Pons (tissue), 1 donor: ENCODE results near the gene HLA-DQB2.
"Not testable (repeated sequence)": the region's sequence is repeated elsewhere in the genome, so short reads cannot be mapped to it uniquely, and the experiment has no call there.

Experiments used
- DNase-seq: peaks from one replicate; pipeline ENCODE4 v3.0.0-alpha.2; 2016; ENCODE audit warnings: low spot score

HLA-DQB2 gene

GRCh38 chr6:32763421-32763820, at the start of gene HLA-DQB2:
Gene HLA-DQB2, minus strand, starts transcription at chr6:32763532. Its CDS starts 62 bp downstream, at chr6:32763470.
- peak; percentile 2 for DNase-seq

- no peak for DNase-seq
Observed at GRCh38 chr6:32809171-32809570, 45.8 kb upstream of the HLA-DQB2 start.

- DNase-seq: no peak
Observed at GRCh38 chr6:32807020-32807580, 43.8 kb upstream of the HLA-DQB2 start.

GRCh38 chr6:32805404-32805803, 42.1 kb upstream of the HLA-DQB2 start:
- not testable (repeated sequence) for DNase-seq

- no peak for DNase-seq
Observed at GRCh38 chr6:32803416-32803815, 40.1 kb upstream of the HLA-DQB2 start.

- DNase-seq: no peak
Observed at GRCh38 chr6:32799740-32800139, 36.4 kb upstream of the HLA-DQB2 start.

- DNase-seq: no peak
Observed at GRCh38 chr6:32799168-32799567, 35.8 kb upstream of the HLA-DQB2 start.

GRCh38 chr6:32796848-32797776, 33.8 kb upstream of the HLA-DQB2 start:
- DNase-seq: peak; percentile 68

GRCh38 chr6:32794510-32794909, 31.2 kb upstream of the HLA-DQB2 start:
- peak; percentile 74 for DNase-seq

GRCh38 chr6:32792901-32793435, 29.6 kb upstream of the HLA-DQB2 start:
- DNase-seq: no peak

GRCh38 chr6:32790306-32790705, 27.0 kb upstream of the HLA-DQB2 start:
- DNase-seq: no peak

- DNase-seq: peak; percentile 88
Observed at GRCh38 chr6:32785781-32786533, 22.6 kb upstream of the HLA-DQB2 start.

- DNase-seq: not testable (repeated sequence)
Observed at GRCh38 chr6:32782923-32783322, 19.6 kb upstream of the HLA-DQB2 start.

GRCh38 chr6:32779036-32779435, 15.7 kb upstream of the HLA-DQB2 start:
- DNase-seq: no peak

- DNase-seq: no peak
Observed at GRCh38 chr6:32775071-32775470, 11.7 kb upstream of the HLA-DQB2 start.

GRCh38 chr6:32774426-32774825, 11.1 kb upstream of the HLA-DQB2 start:
- DNase-seq: no peak

- no peak for DNase-seq
Observed at GRCh38 chr6:32772656-32773055, 9.3 kb upstream of the HLA-DQB2 start.

- DNase-seq: no peak
Observed at GRCh38 chr6:32764048-32764447, 716 bp upstream of the HLA-DQB2 start.

GRCh38 chr6:32761548-32761947, 1.8 kb downstream of the HLA-DQB2 start:
- no peak for DNase-seq

GRCh38 chr6:32761072-32761471, 2.3 kb downstream of the HLA-DQB2 start:
- no peak for DNase-seq

GRCh38 chr6:32759669-32760068, 3.7 kb downstream of the HLA-DQB2 start:
- DNase-seq: no peak

GRCh38 chr6:32752580-32752979, 10.8 kb downstream of the HLA-DQB2 start:
- no peak for DNase-seq
